GM23338 (cell line): Measurements from ENCODE around the gene VPS8. TPM values are rescaled to one million over a fixed set of nuclear protein-coding genes. Genes with fewer than 3 reads are reported as not detected.

Experiments used
- ATAC-seq: fragments of 200-7000 bp; cut with Tn5 transposase; 3 replicates; pipeline ENCODE4 v1.9.1; 2020
- DNase-seq: peaks from one replicate; pipeline ENCODE4 v3.0.0-alpha.2; 2015; ENCODE audit warnings: low spot score
- H2AFZ ChIP-seq: fragments of 200-600 bp; sonication (generic); 2 replicates; pipeline ENCODE4 v1.8.0; 2016; ENCODE audit warnings: antibody characterized with exemption, mild to moderate bottlenecking, moderate library complexity
- H3F3A ChIP-seq: fragments of 200-600 bp; sonication (generic); replicated peaks from 2 replicates; pipeline ENCODE4 v1.8.0; 2017; ENCODE audit warnings: antibody characterized with exemption, mixed run types, low read depth
- H3K27ac ChIP-seq: fragments of 200-600 bp; sonication (generic); 2 replicates; pipeline ENCODE4 v1.6.1; 2016; ENCODE audit warnings: low read depth
- H3K27me3 ChIP-seq: fragments of 200-600 bp; sonication (generic); 2 replicates; pipeline ENCODE4 v1.8.0; 2016; ENCODE audit warnings: mild to moderate bottlenecking, mixed run types, moderate library complexity; ENCODE audit not compliant: insufficient read depth
- H3K36me3 ChIP-seq: fragments of 200-600 bp; sonication (generic); 2 replicates; pipeline ENCODE4 v1.8.0; 2016; ENCODE audit warnings: mild to moderate bottlenecking; ENCODE audit not compliant: insufficient read depth
- H3K4me1 ChIP-seq: fragments of 200-600 bp; sonication (generic); 2 replicates; pipeline ENCODE4 v1.8.0; 2016; ENCODE audit warnings: mild to moderate bottlenecking, moderate library complexity; ENCODE audit not compliant: insufficient read depth
- H3K4me2 ChIP-seq: fragments of 200-600 bp; sonication (generic); 2 replicates; pipeline ENCODE4 v1.7.1; 2017; ENCODE audit warnings: mixed run types
- H3K4me3 ChIP-seq: fragments of 200-600 bp; sonication (generic); 2 replicates; pipeline ENCODE4 v1.6.1; 2016; ENCODE audit warnings: mixed run types
- H3K79me2 ChIP-seq: fragments of 200-600 bp; sonication (generic); replicated peaks from 2 replicates; pipeline ENCODE4 v1.8.0; 2017; ENCODE audit warnings: mild to moderate bottlenecking; ENCODE audit not compliant: insufficient read depth
- H3K9me2 ChIP-seq: fragments of 200-600 bp; sonication (generic); 2 replicates; pipeline ENCODE4 v1.8.0; 2017; ENCODE audit not compliant: insufficient read depth
- H4K20me1 ChIP-seq: fragments of 200-600 bp; sonication (generic); replicated peaks from 2 replicates; pipeline ENCODE4 v1.8.0; 2017; ENCODE audit warnings: mild to moderate bottlenecking; ENCODE audit not compliant: insufficient read depth
- H3K27ac Mint-ChIP-seq: 2 replicates; pipeline ENCODE4 v1.8.0; 2020; ENCODE audit warnings: inconsistent platforms, mild to moderate bottlenecking, moderate library complexity, mixed read lengths
- H3K27me3 Mint-ChIP-seq: 3 replicates; pipeline ENCODE4 v1.8.0; 2022; ENCODE audit warnings: low read depth, mild to moderate bottlenecking, moderate library complexity, mixed read lengths, inconsistent platforms; ENCODE audit not compliant: insufficient read depth, poor library complexity
- H3K36me3 Mint-ChIP-seq: 3 replicates; pipeline ENCODE4 v1.8.0; 2021; ENCODE audit warnings: low read depth, mild to moderate bottlenecking, inconsistent platforms, moderate library complexity, mixed read lengths
- H3K4me1 Mint-ChIP-seq: 3 replicates; pipeline ENCODE4 v1.8.0; 2020; ENCODE audit warnings: mild to moderate bottlenecking, inconsistent platforms, mixed read lengths
- H3K4me3 Mint-ChIP-seq: 3 replicates; pipeline ENCODE4 v1.8.0; 2021; ENCODE audit warnings: moderate library complexity, mild to moderate bottlenecking, inconsistent platforms, mixed read lengths
- H3K9me3 Mint-ChIP-seq: 3 replicates; pipeline ENCODE4 v1.8.0; 2020; ENCODE audit warnings: moderate library complexity, mild to moderate bottlenecking, inconsistent platforms, mixed read lengths
- EZH2 ChIP-seq: fragments of 200-600 bp; sonication (generic); IDR thresholded peaks from one replicate; pipeline ENCODE4 v1.8.0; 2017; ENCODE audit warnings: antibody characterized with exemption, mild to moderate bottlenecking, low read depth; ENCODE audit not compliant: unreplicated experiment
- EZH2phosphoT487 ChIP-seq: fragments of 200-600 bp; sonication (generic); IDR thresholded peaks from one replicate; pipeline ENCODE4 v1.8.1; 2018; ENCODE audit warnings: antibody characterized with exemption; ENCODE audit not compliant: unreplicated experiment
- JUNB ChIP-seq: IDR thresholded peaks from one replicate; pipeline ENCODE4 v1.6.1; 2016; ENCODE audit warnings: antibody characterized with exemption; ENCODE audit not compliant: unreplicated experiment
- NANOG ChIP-seq: IDR thresholded peaks from 2 replicates; pipeline ENCODE4 v1.6.1; 2016; ENCODE audit warnings: antibody characterized with exemption, borderline replicate concordance
- POLR2AphosphoS5 ChIP-seq: IDR thresholded peaks from 2 replicates; pipeline ENCODE4 v1.6.1; 2016; ENCODE audit warnings: antibody characterized with exemption, low read depth
- STAT1 ChIP-seq: IDR thresholded peaks from one replicate; pipeline ENCODE4 v1.6.1; 2016; ENCODE audit warnings: antibody characterized with exemption; ENCODE audit not compliant: unreplicated experiment
- ZNF114 ChIP-seq: fragments of 250-450 bp; sonication (Bioruptor Pico); IDR thresholded peaks from 2 replicates; pipeline ENCODE4 v1.5.0; 2020; ENCODE audit warnings: mild to moderate bottlenecking, moderate library complexity
- polyA plus RNA-seq: library from polyadenylated mRNA; unstranded; fragments of >200 nt; fragmentation: Nextera tagmentation; extraction: Ambion mirVana; gene quantifications from 2 replicates; pipeline ENCODE4 v1.2.1, GENCODE V29; 2016
- total RNA-seq: library from RNA; depleted of rRNA; stranded (reverse); fragments of >200 nt; shearing (Covaris generic); gene quantifications from 2 replicates; pipeline ENCODE4 v1.2.3, GENCODE V29; 2014
- TF ChIP-seq, protein P1 (sequence below): fragments of 250-450 bp; sonication (Bioruptor Pico); IDR thresholded peaks from 2 replicates; pipeline ENCODE4 v1.5.0; 2020; ENCODE audit warnings: mild to moderate bottlenecking, moderate library complexity
- TF ChIP-seq, protein P2 (sequence below): IDR thresholded peaks from 2 replicates; pipeline ENCODE4 v1.6.1; 2016; ENCODE audit warnings: antibody characterized with exemption

VPS8 gene
- total and polyA plus RNA-seq, 2 experiments from 2014 or later = 17.3 to 45.5 TPM

DNA sequence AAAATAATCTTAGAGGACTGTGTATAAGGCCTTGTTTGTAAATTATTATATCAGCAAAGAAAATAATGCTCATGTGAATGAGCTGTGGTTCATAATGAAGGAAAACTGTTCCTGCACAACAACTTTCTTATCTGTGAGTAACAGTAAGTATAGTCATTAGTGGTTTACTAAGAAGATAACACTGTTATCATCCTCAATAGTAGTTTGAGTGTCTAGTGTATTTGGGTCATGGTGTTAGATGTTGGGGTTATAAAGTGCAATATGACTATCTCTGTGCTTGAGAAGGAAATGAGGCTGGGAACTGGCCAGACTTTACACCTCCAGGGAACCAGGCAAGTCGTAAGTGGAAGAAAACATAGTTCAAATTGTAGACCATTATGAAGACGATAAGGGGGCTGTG lies 15.6 kb downstream of the VPS8 start (continued):
- TF ChIP-seq, protein P1, sequence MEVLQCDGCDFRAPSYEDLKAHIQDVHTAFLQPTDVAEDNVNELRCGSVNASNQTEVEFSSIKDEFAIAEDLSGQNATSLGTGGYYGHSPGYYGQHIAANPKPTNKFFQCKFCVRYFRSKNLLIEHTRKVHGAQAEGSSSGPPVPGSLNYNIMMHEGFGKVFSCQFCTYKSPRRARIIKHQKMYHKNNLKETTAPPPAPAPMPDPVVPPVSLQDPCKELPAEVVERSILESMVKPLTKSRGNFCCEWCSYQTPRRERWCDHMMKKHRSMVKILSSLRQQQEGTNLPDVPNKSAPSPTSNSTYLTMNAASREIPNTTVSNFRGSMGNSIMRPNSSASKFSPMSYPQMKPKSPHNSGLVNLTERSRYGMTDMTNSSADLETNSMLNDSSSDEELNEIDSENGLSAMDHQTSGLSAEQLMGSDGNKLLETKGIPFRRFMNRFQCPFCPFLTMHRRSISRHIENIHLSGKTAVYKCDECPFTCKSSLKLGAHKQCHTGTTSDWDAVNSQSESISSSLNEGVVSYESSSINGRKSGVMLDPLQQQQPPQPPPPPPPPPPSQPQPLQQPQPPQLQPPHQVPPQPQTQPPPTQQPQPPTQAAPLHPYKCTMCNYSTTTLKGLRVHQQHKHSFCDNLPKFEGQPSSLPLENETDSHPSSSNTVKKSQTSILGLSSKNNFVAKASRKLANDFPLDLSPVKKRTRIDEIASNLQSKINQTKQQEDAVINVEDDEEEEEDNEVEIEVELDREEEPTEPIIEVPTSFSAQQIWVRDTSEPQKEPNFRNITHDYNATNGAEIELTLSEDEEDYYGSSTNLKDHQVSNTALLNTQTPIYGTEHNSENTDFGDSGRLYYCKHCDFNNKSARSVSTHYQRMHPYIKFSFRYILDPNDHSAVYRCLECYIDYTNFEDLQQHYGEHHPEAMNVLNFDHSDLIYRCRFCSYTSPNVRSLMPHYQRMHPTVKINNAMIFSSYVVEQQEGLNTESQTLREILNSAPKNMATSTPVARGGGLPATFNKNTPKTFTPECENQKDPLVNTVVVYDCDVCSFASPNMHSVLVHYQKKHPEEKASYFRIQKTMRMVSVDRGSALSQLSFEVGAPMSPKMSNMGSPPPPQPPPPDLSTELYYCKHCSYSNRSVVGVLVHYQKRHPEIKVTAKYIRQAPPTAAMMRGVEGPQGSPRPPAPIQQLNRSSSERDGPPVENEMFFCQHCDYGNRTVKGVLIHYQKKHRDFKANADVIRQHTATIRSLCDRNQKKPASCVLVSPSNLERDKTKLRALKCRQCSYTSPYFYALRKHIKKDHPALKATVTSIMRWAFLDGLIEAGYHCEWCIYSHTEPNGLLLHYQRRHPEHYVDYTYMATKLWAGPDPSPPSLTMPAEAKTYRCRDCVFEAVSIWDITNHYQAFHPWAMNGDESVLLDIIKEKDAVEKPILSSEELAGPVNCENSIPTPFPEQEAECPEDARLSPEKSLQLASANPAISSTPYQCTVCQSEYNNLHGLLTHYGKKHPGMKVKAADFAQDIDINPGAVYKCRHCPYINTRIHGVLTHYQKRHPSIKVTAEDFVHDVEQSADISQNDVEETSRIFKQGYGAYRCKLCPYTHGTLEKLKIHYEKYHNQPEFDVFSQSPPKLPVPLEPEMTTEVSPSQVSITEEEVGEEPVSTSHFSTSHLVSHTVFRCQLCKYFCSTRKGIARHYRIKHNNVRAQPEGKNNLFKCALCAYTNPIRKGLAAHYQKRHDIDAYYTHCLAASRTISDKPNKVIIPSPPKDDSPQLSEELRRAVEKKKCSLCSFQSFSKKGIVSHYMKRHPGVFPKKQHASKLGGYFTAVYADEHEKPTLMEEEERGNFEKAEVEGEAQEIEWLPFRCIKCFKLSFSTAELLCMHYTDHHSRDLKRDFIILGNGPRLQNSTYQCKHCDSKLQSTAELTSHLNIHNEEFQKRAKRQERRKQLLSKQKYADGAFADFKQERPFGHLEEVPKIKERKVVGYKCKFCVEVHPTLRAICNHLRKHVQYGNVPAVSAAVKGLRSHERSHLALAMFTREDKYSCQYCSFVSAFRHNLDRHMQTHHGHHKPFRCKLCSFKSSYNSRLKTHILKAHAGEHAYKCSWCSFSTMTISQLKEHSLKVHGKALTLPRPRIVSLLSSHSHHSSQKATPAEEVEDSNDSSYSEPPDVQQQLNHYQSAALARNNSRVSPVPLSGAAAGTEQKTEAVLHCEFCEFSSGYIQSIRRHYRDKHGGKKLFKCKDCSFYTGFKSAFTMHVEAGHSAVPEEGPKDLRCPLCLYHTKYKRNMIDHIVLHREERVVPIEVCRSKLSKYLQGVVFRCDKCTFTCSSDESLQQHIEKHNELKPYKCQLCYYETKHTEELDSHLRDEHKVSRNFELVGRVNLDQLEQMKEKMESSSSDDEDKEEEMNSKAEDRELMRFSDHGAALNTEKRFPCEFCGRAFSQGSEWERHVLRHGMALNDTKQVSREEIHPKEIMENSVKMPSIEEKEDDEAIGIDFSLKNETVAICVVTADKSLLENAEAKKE = no peak

DNA sequence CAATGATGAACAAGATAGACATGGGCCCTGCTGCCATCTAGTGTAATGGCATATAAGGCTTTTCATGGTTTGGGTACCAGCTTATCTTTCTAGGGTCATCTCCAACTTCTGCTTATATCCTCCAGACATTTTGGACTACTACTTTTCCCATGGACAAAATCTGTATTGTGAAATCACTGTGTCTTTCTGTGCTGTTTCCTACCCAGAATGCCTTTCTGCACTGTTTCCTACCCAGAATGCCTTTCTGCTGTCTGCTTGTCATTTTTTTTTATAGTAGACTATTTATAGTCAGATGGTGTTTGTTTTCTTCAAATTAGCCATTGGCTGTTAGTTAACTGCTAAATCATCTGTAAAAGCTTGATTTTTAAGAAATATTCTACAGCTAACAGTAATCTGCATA lies 20.1 kb downstream of the VPS8 start:
- ATAC-seq = no peak
- Histone ChIP-seq H3K4me2 (no peak overlapping the region), H3K4me3 (no peak overlapping the region), H3K9me2 (no peaks in the 10 kb centered on the region), H4K20me1 (no peaks in the 10 kb centered on the region), H3K4me1 (peaks cover 14% of the 10 kb centered on the region), H2AFZ (no peak overlapping the region), H3F3A (no peaks in the 10 kb centered on the region), H3K79me2 (no peaks in the 10 kb centered on the region), H3K27me3 (no peaks in the 10 kb centered on the region), H3K36me3 (no peaks in the 10 kb centered on the region), H3K27ac (no peak overlapping the region)
- DNase-seq = no peak
- no peak overlapping the region for H3K4me3 Mint-ChIP-seq
- no peaks in the 10 kb centered on the region for H3K27me3 Mint-ChIP-seq
- H3K9me3 Mint-ChIP-seq = no peaks in the 10 kb centered on the region
- H3K36me3 Mint-ChIP-seq = peaks cover 12% of the 10 kb centered on the region
- H3K4me1 Mint-ChIP-seq = peaks cover 16% of the 10 kb centered on the region; the same call in 2 of the 3 replicates
- H3K27ac Mint-ChIP-seq = no peak overlapping the region
- no peak for TF ChIP-seq EZH2phosphoT487
- TF ChIP-seq, protein P2, sequence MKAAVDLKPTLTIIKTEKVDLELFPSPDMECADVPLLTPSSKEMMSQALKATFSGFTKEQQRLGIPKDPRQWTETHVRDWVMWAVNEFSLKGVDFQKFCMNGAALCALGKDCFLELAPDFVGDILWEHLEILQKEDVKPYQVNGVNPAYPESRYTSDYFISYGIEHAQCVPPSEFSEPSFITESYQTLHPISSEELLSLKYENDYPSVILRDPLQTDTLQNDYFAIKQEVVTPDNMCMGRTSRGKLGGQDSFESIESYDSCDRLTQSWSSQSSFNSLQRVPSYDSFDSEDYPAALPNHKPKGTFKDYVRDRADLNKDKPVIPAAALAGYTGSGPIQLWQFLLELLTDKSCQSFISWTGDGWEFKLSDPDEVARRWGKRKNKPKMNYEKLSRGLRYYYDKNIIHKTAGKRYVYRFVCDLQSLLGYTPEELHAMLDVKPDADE = no peak
- no peak for TF ChIP-seq NANOG
- TF ChIP-seq POLR2AphosphoS5 = no peak
- TF ChIP-seq ZNF114 = no peak
- TF ChIP-seq EZH2 = no peak
- TF ChIP-seq, protein P1 = no peak
- TF ChIP-seq JUNB = no peak
- TF ChIP-seq STAT1 = no peak
